GM12878 (cell line): ENCODE data around the gene RACGAP1. TPM values are rescaled to one million over a fixed set of nuclear protein-coding genes. Genes with fewer than 3 reads are reported as not detected.

Source experiments
- ATAC-seq: fragments of 200-7000 bp; cut with Tn5 transposase; 3 replicates; pipeline ENCODE4 v1.9.1; 2020; ENCODE audit warnings: mild to moderate bottlenecking, moderate library complexity
- BruUV-seq: library from RNA; stranded (reverse); fragments of 400-500 nt; replicated peaks from 2 replicates; lab custom pipeline; 2021; lab: Mats Ljungman, UMichigan
- CTCF ChIA-PET: fragments of 300-600 bp; sonication (Branson Sonifier 250); formaldehyde crosslinking; extraction: SDS; loops from one replicate; lab custom pipeline; 2021; ENCODE audit warnings: inconsistent platforms; lab: Yijun Ruan, JAX
- POLR2A ChIA-PET: fragments of 350-600 bp; formaldehyde crosslinking; extraction: SDS; loops from one replicate; lab custom pipeline; 2021; ENCODE audit warnings: inconsistent platforms; lab: Charles Lee
- RAD21 ChIA-PET: fragments of 300-600 bp; sonication (Branson Sonifier 250); formaldehyde crosslinking; loops from one replicate; lab custom pipeline; 2023; ENCODE audit warnings: antibody characterized with exemption; ENCODE audit not compliant: unreplicated experiment; lab: Charles Lee
- SMC1A ChIA-PET: fragments of 300-600 bp; sonication (Branson Sonifier 250); formaldehyde crosslinking; loops from one replicate; lab custom pipeline; 2023; ENCODE audit not compliant: unreplicated experiment, uncharacterized antibody; lab: Charles Lee
- DNase-seq: peaks from one replicate; pipeline ENCODE4 v3.0.0-alpha.2; 2011; ENCODE audit warnings: low read depth, low spot score
- FAIRE-seq: peaks from 3 replicates; lab custom pipeline; 2011; peaks lifted over from hg19 to GRCh38; lab: Jason Lieb, UNC
- H2AFZ ChIP-seq: 2 replicates; pipeline ENCODE4 v1.6.0; 2011; ENCODE audit warnings: low read depth, low read length, control low read depth; ENCODE audit not compliant: control insufficient read depth
- H3K27ac ChIP-seq: 2 replicates; pipeline ENCODE4 v1.5.1; 2011; ENCODE audit warnings: control low read depth; ENCODE audit not compliant: control insufficient read depth, insufficient read depth
- H3K27me3 ChIP-seq, 2 experiments: replicated peaks in 1 of 2; 2 replicates each; pipeline versions ENCODE4 v1.6.0 to v1.6.1; 2011; ENCODE audit warnings: low read length in 1 of 2; ENCODE audit not compliant: control insufficient read depth in 2 of 2, insufficient read depth in 2 of 2
- H3K36me3 ChIP-seq, 2 experiments: 2 replicates each; pipeline ENCODE4 v1.5.1; 2011; ENCODE audit warnings: low read length in 1 of 2; ENCODE audit not compliant: control insufficient read depth in 2 of 2, insufficient read depth in 2 of 2
- H3K4me1 ChIP-seq: 2 replicates; pipeline ENCODE4 v1.6.1; 2011; ENCODE audit warnings: mild to moderate bottlenecking, low read length, moderate library complexity, mixed read lengths; ENCODE audit not compliant: control insufficient read depth, insufficient read depth
- H3K4me2 ChIP-seq: 2 replicates; pipeline ENCODE4 v1.6.0; 2011; ENCODE audit warnings: control low read depth; ENCODE audit not compliant: control insufficient read depth, insufficient read depth
- H3K4me3 ChIP-seq: fragments of 200-600 bp; sonication (generic); 2 replicates; pipeline ENCODE4 v1.5.1; 2016
- H3K79me2 ChIP-seq: 2 replicates; pipeline ENCODE4 v1.6.0; 2011; ENCODE audit warnings: low read length; ENCODE audit not compliant: control insufficient read depth, insufficient read depth
- H3K9ac ChIP-seq: 2 replicates; pipeline ENCODE4 v1.8.0; 2011; ENCODE audit warnings: low read length, control low read depth, mixed read lengths; ENCODE audit not compliant: control insufficient read depth, insufficient read depth
- H3K9me3 ChIP-seq: replicated peaks from 3 replicates; pipeline ENCODE4 v1.5.1; 2011; ENCODE audit warnings: mild to moderate bottlenecking, low read length; ENCODE audit not compliant: control insufficient read depth, insufficient read depth
- H4K20me1 ChIP-seq: 2 replicates; pipeline ENCODE4 v1.6.0; 2011; ENCODE audit not compliant: control insufficient read depth, insufficient read depth
- BHLHE40 ChIP-seq, 2 experiments: fragments of 450-650 bp in 1 of 2; IDR thresholded peaks; 2 replicates each; pipeline ENCODE4 v1.6.1; 2011 to 2017; ENCODE audit warnings: low read depth in 2 of 2, borderline replicate concordance in 1 of 2, improper control_type of control experiment in 1 of 2, low read length in 1 of 2, mild to moderate bottlenecking in 1 of 2
- EGR1 ChIP-seq, 2 experiments: IDR thresholded peaks; 1 replicate in 1 of 2; 2 replicates in 1 of 2; pipeline ENCODE4 v1.6.1; 2011 to 2012; ENCODE audit warnings: low read depth in 2 of 2, low read length in 2 of 2, borderline replicate concordance in 1 of 2, mild to moderate bottlenecking in 1 of 2, moderate library complexity in 1 of 2
- ESRRA ChIP-seq: IDR thresholded peaks from 2 replicates; pipeline ENCODE4 v1.6.1; 2012; ENCODE audit warnings: mild to moderate bottlenecking, low read length, improper control_type of control experiment
- IKZF1 ChIP-seq: fragments of 450-650 bp; conservative IDR thresholded peaks from 2 replicates; pipeline ENCODE4 v1.6.1; 2017; ENCODE audit warnings: antibody characterized with exemption, mild to moderate bottlenecking
- POLR2AphosphoS2 ChIP-seq: IDR thresholded peaks from 2 replicates; pipeline ENCODE4 v1.6.1; 2011; ENCODE audit warnings: low read depth, mild to moderate bottlenecking, low read length, improper control_type of control experiment, moderate library complexity
- WRNIP1 ChIP-seq: IDR thresholded peaks from 2 replicates; pipeline ENCODE4 v1.6.1; 2011; ENCODE audit warnings: low read depth, low read length, improper control_type of control experiment, borderline replicate concordance
- YY1 ChIP-seq: IDR thresholded peaks from 2 replicates; pipeline ENCODE4 v1.6.1; 2011; ENCODE audit warnings: low read depth, mild to moderate bottlenecking, low read length
- WGBS: methylation state at CpG from one replicate; pipeline ENCODE4 v1.1.6; 2016; ENCODE audit warnings: low lambda C conversion rate; ENCODE audit not compliant: insufficient replicate concordance, insufficient coverage; ENCODE audit errors: missing lambda C conversion rate; 5-methylcytosine and 5-hydroxymethylcytosine counted together
- in situ Hi-C: fragments of 300-500 bp; cut with MboI; formaldehyde crosslinking; loops from 9 replicates; pipeline ENCODE4 v1.14.3; 2018; ENCODE audit warnings: mixed read lengths
- intact Hi-C: fragments of 100-400 bp; cut with micrococcal nuclease; formaldehyde crosslinking; loops from one replicate; pipeline ENCODE4 v1.14.2; 2022; ENCODE audit not compliant: unreplicated experiment
- polyA plus RNA-seq, 11 experiments: library from polyadenylated mRNA; depleted of rRNA in 4 of 11; unstranded in 6 of 11; stranded (reverse) in 5 of 11; fragments of >200 nt; fragmentation: Nextera tagmentation in 4 of 11; fragmentation: Illumina TruSeq in 1 of 11; extraction: Ambion mirVana in 4 of 11; extraction: Trizol in 1 of 11; gene quantifications; 1 replicate in 1 of 11; 2 replicates in 10 of 11; pipeline versions ENCODE4 v1.2.1 to v1.2.3, GENCODE V29; 2011 to 2016; ENCODE audit warnings: inconsistent platforms in 2 of 11, missing spikeins in 2 of 11, low read depth in 1 of 11
- total RNA-seq, 4 experiments: library from RNA; depleted of rRNA in 3 of 4; stranded (reverse); fragments of >200 nt in 3 of 4; fragmentation: Illumina TruSeq in 1 of 4; extraction: Trizol in 1 of 4; gene quantifications; 2 replicates each; pipeline versions ENCODE4 v1.2.1 to v1.2.3, GENCODE V29; 2013 to 2021
- TF ChIP-seq, protein P1 (sequence below): fragments of 450-650 bp; IDR thresholded peaks from 2 replicates; pipeline ENCODE4 v1.6.1; 2016; ENCODE audit warnings: mild to moderate bottlenecking

RACGAP1 gene
- total and polyA plus RNA-seq, 10 of the 15 experiments (the other 5 are each of a cell fraction or from before 2014, with no cell fraction given): 32.4 to 87.9 (median 76.2) TPM

GRCh38 chr12:49944046-49944445 is 81.2 kb downstream of the RACGAP1 start:
- Histone ChIP-seq H2AFZ (no peak overlapping the region), H4K20me1 (no peaks in the 10 kb centered on the region), H3K4me1 (no peaks in the 10 kb centered on the region), H3K27me3 (no peaks in the 10 kb centered on the region; a peak in 1 of 4 replicates), H3K9me3 (no peaks in the 10 kb centered on the region), H3K4me2 (no peak overlapping the region), H3K9ac (no peak overlapping the region), H3K27ac (no peak overlapping the region), H3K4me3 (no peak overlapping the region), H3K36me3 (no peaks in the 10 kb centered on the region), H3K79me2 (no peaks in the 10 kb centered on the region)
- no TSS peak for BruUV-seq
- in situ Hi-C loops (no loop called here), intact Hi-C loops (no loop called here)
- RAD21 ChIA-PET: no interaction called here
- SMC1A ChIA-PET: no interaction called here
- POLR2A ChIA-PET: no interaction called here
- ATAC-seq (no peak), DNase-seq (no peak), FAIRE-seq (no peak)
- WGBS: 67% methylated on average over 3 of the region's 5 CpGs
- no peak for TF ChIP-seq IKZF1
- CTCF ChIA-PET: interaction anchor here (1.1 to 2.0 kb wide), 2 partner anchors 12 to 23 kb away, joined by 4 to 8 read pairs; no protein-coding TSS in a partner anchor

DNA sequence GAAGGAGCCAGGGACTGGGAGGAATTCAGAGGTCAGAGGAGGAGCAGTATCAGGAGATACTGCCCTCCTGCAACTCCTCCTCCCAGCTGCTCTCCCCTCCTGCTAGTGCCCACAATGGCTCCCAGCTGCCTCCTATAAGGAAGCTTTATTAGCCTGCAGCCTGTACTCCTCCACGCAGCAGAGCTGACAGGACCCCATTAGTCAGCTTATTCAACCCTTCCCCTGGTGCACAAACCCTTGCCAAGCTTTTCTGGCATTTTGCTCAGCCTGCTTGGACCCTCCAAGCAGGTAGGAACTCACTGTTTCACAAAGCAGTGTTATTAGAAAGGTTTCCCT is 81.7 kb downstream of the RACGAP1 start:
- Histone ChIP-seq H3K36me3 (no peaks in the 10 kb centered on the region), H4K20me1 (no peaks in the 10 kb centered on the region), H2AFZ (no peak overlapping the region), H3K9ac (no peak overlapping the region), H3K27ac (no peak overlapping the region), H3K27me3 (no peaks in the 10 kb centered on the region; a peak in 1 of 4 replicates), H3K79me2 (no peaks in the 10 kb centered on the region), H3K4me1 (no peaks in the 10 kb centered on the region), H3K4me3 (no peak overlapping the region), H3K4me2 (no peak overlapping the region), H3K9me3 (no peaks in the 10 kb centered on the region)
- ChIA-PET RAD21 (no interaction called here), SMC1A (no interaction called here), CTCF (interaction anchor here (1.1 to 2.0 kb wide), 2 partner anchors 12 to 24 kb away, joined by 4 to 8 read pairs; no protein-coding TSS in a partner anchor), POLR2A (no interaction called here)
- intact Hi-C loops (no loop called here), in situ Hi-C loops (no loop called here)
- WGBS: 10% methylated on average over 1 of the region's 1 CpG
- ATAC-seq (no peak), FAIRE-seq (no peak), DNase-seq (no peak)
- TF ChIP-seq EGR1 (IDR thresholded peaks at IDR 0.05; ENCODE audit: borderline replicate concordance in 1 of 2, low read depth in 2 of 2, low read length in 2 of 2): no peak
- TF ChIP-seq YY1: no peak
- no peak for TF ChIP-seq ESRRA
- TF ChIP-seq, protein P1, sequence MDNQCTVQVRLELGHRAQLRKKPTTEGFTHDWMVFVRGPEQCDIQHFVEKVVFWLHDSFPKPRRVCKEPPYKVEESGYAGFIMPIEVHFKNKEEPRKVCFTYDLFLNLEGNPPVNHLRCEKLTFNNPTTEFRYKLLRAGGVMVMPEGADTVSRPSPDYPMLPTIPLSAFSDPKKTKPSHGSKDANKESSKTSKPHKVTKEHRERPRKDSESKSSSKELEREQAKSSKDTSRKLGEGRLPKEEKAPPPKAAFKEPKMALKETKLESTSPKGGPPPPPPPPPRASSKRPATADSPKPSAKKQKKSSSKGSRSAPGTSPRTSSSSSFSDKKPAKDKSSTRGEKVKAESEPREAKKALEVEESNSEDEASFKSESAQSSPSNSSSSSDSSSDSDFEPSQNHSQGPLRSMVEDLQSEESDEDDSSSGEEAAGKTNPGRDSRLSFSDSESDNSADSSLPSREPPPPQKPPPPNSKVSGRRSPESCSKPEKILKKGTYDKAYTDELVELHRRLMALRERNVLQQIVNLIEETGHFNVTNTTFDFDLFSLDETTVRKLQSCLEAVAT: no peak
- TF ChIP-seq WRNIP1: no peak
- TF ChIP-seq BHLHE40 (IDR thresholded peaks at IDR 0.05; ENCODE audit: borderline replicate concordance in 1 of 2, low read depth in 2 of 2, low read length in 1 of 2): no peak
- TF ChIP-seq POLR2AphosphoS2: no peak
- no TSS peak for BruUV-seq
